Bronchial epithelial cell (primary cell): ENCODE data around the gene H6PD. TPM values are rescaled to one million over a fixed set of nuclear protein-coding genes. Genes with fewer than 3 reads are reported as not detected.

Experiments
- DNase-seq: peaks from one replicate; pipeline ENCODE4 v3.0.0-alpha.2; 2010; ENCODE audit warnings: low read depth
- FAIRE-seq: peaks from 2 replicates; lab custom pipeline; 2011; peaks lifted over from hg19 to GRCh38; lab: Jason Lieb, UNC
- H3K27me3 ChIP-seq: 2 replicates; pipeline ENCODE4 v1.5.1; 2011; ENCODE audit warnings: low read length; ENCODE audit not compliant: control insufficient read depth, insufficient read depth
- H3K36me3 ChIP-seq: 2 replicates; pipeline ENCODE4 v1.5.1; 2011; ENCODE audit warnings: low read length; ENCODE audit not compliant: control insufficient read depth, insufficient read depth
- H3K4me3 ChIP-seq: 2 replicates; pipeline ENCODE4 v1.5.1; 2011; ENCODE audit warnings: mild to moderate bottlenecking, low read depth, low read length, control low read depth
- total RNA-seq: library from RNA; depleted of rRNA; stranded (reverse); fragments of >200 nt; gene quantifications from 2 replicates; pipeline ENCODE4 v1.2.1, GENCODE V29; 2014
- TF ChIP-seq, protein P1 (sequence below): IDR thresholded peaks from 2 replicates; pipeline ENCODE4 v1.5.1; 2011; ENCODE audit warnings: mild to moderate bottlenecking, moderate library complexity, low read length, control low read depth, inconsistent platforms; ENCODE audit not compliant: insufficient read depth, severe bottlenecking

Gene H6PD
- total RNA-seq, 1 donor from 2014 or later, result 5.5 TPM

DNA sequence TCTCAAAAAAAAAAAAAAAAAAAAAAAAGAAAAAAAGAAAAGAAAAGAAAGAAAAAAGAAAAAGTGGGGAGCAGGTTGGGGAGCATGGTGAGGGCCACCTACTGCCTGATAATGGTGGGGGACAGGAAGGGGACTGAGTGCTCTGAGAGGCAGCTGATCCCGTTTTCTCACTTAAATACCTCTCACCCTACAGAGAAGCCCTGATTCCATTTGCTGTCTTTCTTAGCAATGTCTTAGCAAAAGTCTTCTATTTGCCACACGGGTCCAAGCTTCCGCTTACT, 692 bp upstream of the H6PD start:
- TF ChIP-seq, protein P1, sequence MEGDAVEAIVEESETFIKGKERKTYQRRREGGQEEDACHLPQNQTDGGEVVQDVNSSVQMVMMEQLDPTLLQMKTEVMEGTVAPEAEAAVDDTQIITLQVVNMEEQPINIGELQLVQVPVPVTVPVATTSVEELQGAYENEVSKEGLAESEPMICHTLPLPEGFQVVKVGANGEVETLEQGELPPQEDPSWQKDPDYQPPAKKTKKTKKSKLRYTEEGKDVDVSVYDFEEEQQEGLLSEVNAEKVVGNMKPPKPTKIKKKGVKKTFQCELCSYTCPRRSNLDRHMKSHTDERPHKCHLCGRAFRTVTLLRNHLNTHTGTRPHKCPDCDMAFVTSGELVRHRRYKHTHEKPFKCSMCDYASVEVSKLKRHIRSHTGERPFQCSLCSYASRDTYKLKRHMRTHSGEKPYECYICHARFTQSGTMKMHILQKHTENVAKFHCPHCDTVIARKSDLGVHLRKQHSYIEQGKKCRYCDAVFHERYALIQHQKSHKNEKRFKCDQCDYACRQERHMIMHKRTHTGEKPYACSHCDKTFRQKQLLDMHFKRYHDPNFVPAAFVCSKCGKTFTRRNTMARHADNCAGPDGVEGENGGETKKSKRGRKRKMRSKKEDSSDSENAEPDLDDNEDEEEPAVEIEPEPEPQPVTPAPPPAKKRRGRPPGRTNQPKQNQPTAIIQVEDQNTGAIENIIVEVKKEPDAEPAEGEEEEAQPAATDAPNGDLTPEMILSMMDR, result no peak
- DNase-seq (no peak), FAIRE-seq (no peak)
- Histone ChIP-seq H3K36me3 (no peaks in the 10 kb centered on the region), H3K27me3 (no peaks in the 10 kb centered on the region), H3K4me3 (no peak overlapping the region)

DNA sequence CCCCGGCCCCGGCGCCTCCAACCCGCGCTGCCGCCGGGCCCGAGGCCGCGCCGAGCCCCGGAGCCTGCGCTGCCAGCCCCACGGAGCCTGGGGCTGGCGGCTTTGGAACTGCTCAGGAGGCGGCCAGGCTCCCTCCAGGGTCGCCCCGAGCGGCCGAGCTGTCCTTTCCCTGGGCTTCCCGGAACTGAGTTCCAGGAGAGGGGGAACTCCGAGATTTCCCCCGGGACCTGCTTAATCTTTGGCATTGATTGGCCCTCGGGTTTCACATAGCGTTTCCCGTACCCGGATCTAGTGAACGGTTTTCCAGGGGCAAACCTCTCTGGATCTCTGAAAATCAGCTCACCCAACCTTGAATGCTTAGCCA, 504 bp downstream of the H6PD start:
- TF ChIP-seq, protein P1, result no peak
- DNase-seq (peak; percentile 29), FAIRE-seq (no peak)
- no peaks in the 10 kb centered on the region for H3K27me3 ChIP-seq
- no peaks in the 10 kb centered on the region for H3K36me3 ChIP-seq
- peak overlapping the region; percentile 67 for H3K4me3 ChIP-seq

DNA sequence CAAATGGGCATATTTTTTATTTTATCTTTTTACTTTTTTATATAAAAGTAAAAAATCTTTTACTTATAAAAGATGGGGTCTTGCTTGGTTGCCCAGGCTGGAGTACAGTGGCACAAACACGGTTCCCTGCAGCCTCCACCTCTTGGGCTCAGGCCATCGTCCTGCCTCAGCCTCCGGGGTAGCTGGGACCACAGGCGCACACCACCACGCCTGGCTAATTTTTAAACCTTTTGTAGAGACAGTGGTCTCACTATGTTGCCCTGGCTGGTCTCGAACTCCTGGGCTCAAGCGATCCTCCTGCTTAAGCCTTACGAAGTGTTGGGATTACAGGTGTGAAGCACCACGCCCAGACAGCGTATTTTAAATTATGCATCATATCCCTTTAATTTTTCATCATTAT, 986 bp downstream of the H6PD start:
- TF ChIP-seq, protein P1, result no peak
- DNase-seq, result no peak
- H3K4me3 ChIP-seq, result peak overlapping the region; percentile 67
- no peak for FAIRE-seq
- H3K36me3 ChIP-seq, result no peaks in the 10 kb centered on the region
- no peaks in the 10 kb centered on the region for H3K27me3 ChIP-seq

DNA sequence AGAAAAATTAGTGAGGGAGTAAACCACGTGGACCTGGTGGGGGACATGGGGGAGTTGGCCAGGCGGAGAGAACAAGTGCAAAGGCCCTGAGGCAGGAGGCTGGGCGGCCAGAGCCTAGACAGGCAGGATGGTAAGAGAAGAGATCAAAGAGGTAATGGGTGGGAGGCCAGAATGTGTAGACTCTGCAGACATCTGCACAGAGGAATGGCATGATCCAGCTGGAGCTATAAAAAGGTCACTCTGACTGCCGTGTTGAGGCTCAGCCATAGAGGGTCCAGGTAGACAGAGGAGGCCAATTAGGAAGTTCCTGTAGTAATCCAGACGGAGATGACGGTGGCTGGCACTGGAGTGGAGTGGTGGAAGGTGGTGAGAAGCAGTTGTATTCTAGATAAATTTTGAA, 3.6 kb downstream of the H6PD start:
- FAIRE-seq, result no peak

DNA sequence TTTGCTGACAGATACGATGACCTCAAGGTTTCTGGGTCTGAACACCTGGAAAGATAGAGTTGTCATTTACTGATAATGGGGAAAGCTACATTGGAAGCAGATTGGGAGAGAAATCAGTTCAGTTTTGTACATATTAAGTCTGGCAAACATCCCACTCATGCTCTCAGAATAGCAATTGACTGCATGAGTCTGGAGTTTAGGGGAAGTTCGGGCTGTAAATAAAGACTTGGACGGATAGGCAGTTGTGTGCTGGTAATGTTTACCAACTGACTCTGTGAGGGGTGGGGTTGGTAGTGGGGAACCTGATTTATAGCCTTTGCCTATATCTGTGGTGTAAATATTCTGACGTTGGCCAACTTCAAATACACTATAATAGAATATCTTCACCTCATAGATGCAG, 4.0 kb downstream of the H6PD start:
- no peaks in the 10 kb centered on the region for H3K27me3 ChIP-seq
- DNase-seq, result no peak
- no peaks in the 10 kb centered on the region for H3K36me3 ChIP-seq
- no peak overlapping the region for H3K4me3 ChIP-seq
- FAIRE-seq, result no peak
- TF ChIP-seq, protein P1, result no peak

More for the DNA sequence above, 3.6 kb downstream of the H6PD start:
- no peak for DNase-seq
- Histone ChIP-seq H3K4me3 (no peak overlapping the region), H3K36me3 (no peaks in the 10 kb centered on the region), H3K27me3 (no peaks in the 10 kb centered on the region)
- TF ChIP-seq, protein P1, result no peak

DNA sequence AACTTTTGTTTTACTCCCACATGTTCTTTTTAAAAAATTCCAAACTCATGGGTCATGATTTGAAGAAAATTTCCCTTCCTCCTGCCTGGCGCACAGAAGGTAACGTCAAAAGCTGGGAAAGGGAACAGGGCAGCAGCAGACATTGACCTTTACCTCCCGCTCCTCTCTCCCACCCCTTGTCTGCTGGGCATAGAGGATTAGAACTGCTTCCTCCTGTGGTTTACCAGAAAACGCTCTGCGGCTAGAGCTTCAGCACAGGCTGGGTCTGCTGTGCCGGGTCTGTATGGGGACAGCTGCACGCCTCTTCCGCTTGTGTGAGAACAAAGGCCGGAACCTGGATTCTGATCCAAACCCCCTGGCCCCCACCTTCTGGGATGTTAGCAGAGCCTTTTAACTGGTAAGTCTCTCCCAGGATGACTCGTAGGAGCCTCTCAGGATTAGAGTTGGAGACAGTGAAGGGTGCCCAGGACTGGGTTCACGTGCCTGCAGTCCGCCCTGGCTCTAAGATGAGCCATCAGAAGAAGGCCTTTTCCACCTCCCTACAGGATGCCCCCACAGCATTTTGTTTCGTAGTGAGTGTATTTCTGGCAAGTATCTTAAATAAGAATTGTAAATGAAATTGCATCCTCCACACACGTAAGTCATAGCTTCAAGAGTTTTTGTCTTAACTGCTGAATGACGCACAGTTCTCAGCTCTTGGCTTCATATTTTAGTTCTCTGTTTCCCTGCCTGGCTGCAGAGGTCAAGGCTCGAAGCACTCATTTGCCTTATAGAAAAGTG, 5.2 kb downstream of the H6PD start:
- DNase-seq (no peak), FAIRE-seq (no peak)
- Histone ChIP-seq H3K4me3 (no peak overlapping the region), H3K36me3 (no peaks in the 10 kb centered on the region), H3K27me3 (no peaks in the 10 kb centered on the region)
- TF ChIP-seq, protein P1, result no peak
